Measurements from ENCODE around the gene GYPE.
"Not testable (repeated sequence)": the region's sequence is repeated elsewhere in the genome, so short reads cannot be mapped to it uniquely, and the experiment has no call there.

The GYPE gene

DNA sequence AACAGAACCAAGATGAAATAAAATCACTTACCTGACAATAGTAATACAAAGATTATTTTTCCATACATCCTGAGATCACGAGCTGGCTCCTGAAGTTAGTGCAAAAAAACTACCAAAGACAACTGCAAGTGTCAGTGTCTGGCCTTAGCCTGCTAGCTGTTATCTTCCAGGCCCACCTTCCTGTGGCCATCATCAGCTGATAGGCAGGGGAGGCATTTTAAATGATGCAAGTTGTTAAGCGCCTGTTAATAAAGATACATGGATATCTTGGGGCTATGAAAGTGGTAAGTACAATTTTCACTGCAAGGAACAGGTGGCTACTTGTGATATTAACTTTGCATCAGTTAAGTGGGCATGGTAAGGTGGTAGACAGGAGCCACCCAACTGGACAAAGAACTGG, at the start of gene GYPE:
Gene GYPE, minus strand, starts transcription at position 120 of the 400 bp plus-strand sequence. Its CDS starts 52 bp downstream, at position 68.
- not testable (repeated sequence) for DNase-seq (ENCODE audit: low spot score)

DNA sequence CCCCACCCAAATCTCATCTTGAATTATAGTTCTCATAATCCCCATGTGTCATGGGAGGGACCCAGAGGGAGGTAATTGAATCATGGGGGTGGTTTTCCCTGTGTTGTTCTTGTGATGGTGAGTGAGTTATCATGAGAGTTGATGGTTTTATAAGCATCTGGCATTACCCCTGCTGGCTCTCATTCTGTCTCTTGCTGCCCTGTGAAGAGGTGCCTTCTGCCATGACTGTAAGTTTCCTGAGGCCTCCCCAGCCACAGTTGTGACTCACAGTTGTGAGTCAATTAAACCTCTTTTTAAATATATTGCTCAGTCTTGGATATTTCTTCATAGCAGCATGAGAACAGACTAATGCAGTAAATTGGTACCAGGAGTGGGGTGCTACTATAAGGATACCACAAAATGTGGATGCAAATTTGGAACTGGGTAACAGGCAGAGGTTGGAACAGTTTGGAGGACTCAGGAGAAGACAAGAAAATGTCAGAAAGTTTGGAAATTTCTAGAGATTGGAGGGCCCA, 46.2 kb upstream of the GYPE start:
- not testable (repeated sequence) for DNase-seq (ENCODE audit: low spot score)

DNA sequence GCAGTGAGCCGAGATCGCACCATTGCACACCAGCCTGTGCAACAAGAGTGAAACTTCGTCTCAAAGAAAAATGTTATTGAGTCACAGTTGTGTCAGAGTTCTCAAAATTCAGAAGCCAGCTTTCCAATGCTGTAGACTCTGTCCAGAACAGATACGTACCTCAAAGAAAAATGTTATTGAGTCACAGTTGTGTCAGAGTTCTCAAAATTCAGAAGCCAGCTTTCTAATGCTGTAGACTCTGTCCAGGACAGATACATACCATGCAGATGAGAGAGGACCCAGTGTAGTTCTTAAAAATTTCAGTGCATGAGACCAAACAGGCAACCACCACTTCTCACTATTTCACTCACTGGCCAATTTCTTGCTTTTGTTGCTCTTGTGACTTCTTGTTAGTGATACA, 45.6 kb upstream of the GYPE start:
- not testable (repeated sequence) for DNase-seq (ENCODE audit: low spot score)

- DNase-seq (ENCODE audit: low spot score), result not testable (repeated sequence)
Measured at GRCh38 chr4:143950185-143950584, 44.8 kb upstream of the GYPE start.

GRCh38 chr4:143947493-143947892, 42.1 kb upstream of the GYPE start:
- DNase-seq (ENCODE audit: low spot score), result not testable (repeated sequence)

- DNase-seq (ENCODE audit: low spot score), result not testable (repeated sequence)
Measured at GRCh38 chr4:143940708-143941107, 35.3 kb upstream of the GYPE start.

GRCh38 chr4:143939528-143939927, 34.2 kb upstream of the GYPE start:
- no peak for DNase-seq (ENCODE audit: low spot score)

GRCh38 chr4:143938890-143939289, 33.5 kb upstream of the GYPE start:
- not testable (repeated sequence) for DNase-seq (ENCODE audit: low spot score)

GRCh38 chr4:143921181-143921580, 15.8 kb upstream of the GYPE start:
- DNase-seq (ENCODE audit: low spot score), result no peak

DNA sequence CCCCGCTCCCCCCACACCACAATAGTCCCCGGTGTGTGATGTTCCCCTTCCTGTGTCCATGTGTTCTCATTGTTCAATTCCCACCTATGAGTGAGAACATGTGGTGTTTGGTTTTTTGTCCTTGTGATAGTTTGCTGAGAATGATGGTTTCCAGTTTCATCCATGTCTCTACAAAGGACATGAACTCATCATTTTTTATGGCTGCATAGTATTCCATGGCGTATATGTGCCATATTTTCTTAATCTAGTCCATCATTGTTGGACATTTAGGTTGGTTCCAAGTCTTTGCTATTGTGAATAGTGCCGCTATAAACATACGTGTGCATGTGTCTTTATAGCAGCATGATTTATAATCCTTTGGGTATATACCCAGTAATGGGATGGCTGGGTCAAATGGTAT, 11.1 kb upstream of the GYPE start:
- DNase-seq (ENCODE audit: low spot score), result not testable (repeated sequence)

- DNase-seq (ENCODE audit: low spot score), result not testable (repeated sequence)
Measured at GRCh38 chr4:143912478-143912877, 7.1 kb upstream of the GYPE start.

- DNase-seq (ENCODE audit: low spot score), result peak; percentile 11
Measured at GRCh38 chr4:143911528-143912417, 6.4 kb upstream of the GYPE start.

GRCh38 chr4:143910906-143911305, 5.5 kb upstream of the GYPE start:
- DNase-seq (ENCODE audit: low spot score), result not testable (repeated sequence)

DNA sequence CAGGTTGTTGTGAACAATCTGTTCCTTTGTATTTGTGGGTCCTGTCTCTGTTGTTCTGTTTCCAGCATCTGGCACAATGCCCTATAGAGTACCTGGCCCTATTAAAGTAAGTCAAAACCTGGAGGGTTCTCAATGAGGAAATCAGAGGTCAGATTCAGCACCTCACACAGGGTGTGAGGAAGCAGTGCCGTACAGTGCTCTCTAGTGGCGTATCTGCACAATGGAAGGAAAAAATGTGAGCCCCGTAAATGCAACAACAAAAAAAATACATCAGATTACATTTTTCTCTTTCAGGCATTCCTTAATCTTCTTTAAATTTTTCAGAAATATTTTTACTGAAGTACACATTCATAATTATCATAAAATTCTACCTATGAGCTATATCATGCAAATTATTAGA, 2.5 kb upstream of the GYPE start:
- DNase-seq (ENCODE audit: low spot score), result not testable (repeated sequence)

DNA sequence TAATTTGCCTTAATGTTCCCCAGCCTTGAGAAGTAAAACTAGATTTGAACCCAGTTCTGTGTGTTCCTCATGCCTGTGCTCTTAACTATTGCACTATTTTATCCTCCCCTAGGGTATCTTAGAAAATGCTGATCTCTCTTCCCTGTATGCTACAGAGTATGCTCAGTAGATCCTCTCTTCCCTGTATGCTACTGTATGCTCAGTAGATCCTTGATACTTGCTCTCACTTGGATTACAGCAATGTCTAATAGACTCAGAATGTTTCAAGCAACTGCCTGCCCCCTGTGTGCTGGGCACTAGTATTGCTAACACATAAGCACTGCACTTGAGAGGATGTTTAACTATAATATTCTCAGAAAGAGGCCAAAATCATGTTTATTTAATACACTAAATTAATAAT, 928 bp downstream of the GYPE start:
- DNase-seq (ENCODE audit: low spot score), result not testable (repeated sequence)

DNA sequence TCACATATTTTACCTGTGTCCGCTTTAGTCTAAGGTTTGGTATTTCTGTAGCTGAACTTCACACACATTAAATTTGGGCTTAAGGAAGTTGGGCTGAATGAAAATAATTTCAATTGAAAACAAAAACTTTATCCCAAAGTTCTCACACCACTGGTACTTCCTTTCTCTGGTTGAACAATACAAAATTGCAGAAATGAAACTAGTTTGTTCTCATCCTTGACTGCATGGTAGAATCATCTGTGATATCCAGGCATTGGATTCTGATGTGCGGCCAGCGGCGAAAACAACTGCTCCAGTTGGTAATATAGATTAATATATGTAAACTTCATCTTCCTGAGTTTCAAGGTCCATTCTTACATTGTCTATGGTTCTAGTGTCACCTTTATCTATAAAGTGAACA, 15.0 kb downstream of the GYPE start:
- not testable (repeated sequence) for DNase-seq (ENCODE audit: low spot score)

DNA sequence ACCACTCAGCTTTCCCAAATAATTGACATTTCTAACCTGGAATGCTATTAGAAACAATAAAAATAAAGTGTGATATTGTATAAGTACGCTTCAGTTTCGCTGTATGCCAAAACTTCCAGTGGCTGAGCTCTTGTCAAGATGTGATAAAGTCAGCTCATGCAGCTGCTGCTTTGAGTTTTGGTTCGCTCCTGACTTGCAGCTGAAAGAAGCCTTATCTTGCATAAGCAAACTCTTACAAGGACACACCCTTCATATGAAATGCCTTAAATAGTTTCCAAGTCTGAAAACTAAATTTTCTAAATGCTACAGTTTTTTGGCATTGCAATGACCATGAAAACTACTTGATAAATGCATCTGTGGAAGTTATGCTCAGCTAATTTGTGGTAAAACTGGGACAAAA, 17.2 kb downstream of the GYPE start:
- not testable (repeated sequence) for DNase-seq (ENCODE audit: low spot score)

- not testable (repeated sequence) for DNase-seq (ENCODE audit: low spot score)
Measured at GRCh38 chr4:143884965-143885364, 20.4 kb downstream of the GYPE start.

DNA sequence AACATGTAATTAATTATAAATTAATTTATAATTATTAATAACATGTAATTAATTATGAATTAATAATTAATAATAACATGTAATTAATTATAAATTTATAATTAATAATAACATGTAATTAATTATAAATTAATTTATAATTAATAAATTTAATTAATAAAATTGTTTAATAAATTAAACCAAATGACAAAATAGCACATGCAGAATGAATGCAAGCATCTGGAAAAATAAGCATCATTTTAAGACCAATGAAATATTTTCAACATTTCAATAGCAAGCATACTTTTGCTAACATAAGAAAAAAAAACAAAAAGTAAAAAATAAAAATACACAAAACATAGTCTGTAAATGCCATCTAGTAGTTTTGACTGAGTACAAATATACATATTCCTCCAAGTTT, 21.8 kb downstream of the GYPE start:
- no peak for DNase-seq (ENCODE audit: low spot score)

DNA sequence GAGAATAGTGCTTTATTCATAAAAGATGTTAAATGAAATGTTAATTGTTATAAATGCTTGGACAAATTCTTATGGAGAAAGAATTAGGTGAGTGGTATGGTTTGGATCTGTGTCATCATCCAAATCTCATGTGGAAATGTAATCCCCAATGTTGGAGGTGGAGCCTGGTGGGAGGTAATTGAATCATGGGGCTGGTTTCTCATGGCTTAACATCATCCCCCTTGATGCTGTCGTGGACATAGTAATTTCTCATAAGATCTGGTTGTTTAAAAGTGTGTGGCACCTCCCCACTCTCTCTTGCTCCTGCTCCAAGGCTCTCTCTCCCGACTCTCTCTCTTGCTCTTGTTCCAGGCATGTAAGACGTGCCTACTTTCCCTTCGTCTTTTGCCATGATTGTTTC, 22.5 kb downstream of the GYPE start:
- no peak for DNase-seq (ENCODE audit: low spot score)

DNA sequence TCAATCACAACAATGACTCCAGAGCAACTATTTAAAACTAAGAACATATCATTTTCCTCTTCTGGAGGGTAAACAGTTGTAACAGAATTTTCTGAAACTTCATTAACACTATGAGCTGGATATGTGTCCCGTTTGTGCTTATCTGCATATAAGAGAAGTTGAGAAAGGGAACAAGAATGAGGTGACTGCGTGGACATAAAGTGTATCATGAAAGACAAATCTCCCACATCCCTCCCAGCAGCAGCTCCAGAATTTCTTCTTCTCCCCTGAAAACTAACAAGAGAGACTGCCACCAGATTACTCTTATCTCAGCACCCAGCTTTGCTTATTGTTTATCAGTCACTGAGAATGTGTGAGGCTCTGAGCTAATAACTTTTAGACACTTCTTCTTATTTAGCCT, 25.8 kb downstream of the GYPE start:
- DNase-seq (ENCODE audit: low spot score), result not testable (repeated sequence)

- DNase-seq (ENCODE audit: low spot score), result not testable (repeated sequence)
Measured at GRCh38 chr4:143875357-143875756, 30.0 kb downstream of the GYPE start.

GRCh38 chr4:143870523-143871268, 34.7 kb downstream of the GYPE start:
- DNase-seq (ENCODE audit: low spot score), result not testable (repeated sequence)
